MM.1S (cell line): Measurements from ENCODE around the gene NPEPPS.

Source experiments
- EZH2 ChIP-seq: fragments of 300-600 bp; sonication (generic); optimal IDR thresholded peaks from 2 replicates; pipeline ENCODE3; 2017; ENCODE audit warnings: low read depth, mild to moderate bottlenecking, antibody characterized with exemption, low read length, mixed read lengths
- TF ChIP-seq, protein P1 (sequence below): fragments of 300-600 bp; sonication (generic); IDR thresholded peaks from 2 replicates; pipeline ENCODE4 v1.5.1; 2016; ENCODE audit warnings: antibody characterized with exemption, low read length, mixed read lengths

GRCh38 chr17:47628014-47628566 is 97.2 kb downstream of the NPEPPS start:
- TF ChIP-seq, protein P1, sequence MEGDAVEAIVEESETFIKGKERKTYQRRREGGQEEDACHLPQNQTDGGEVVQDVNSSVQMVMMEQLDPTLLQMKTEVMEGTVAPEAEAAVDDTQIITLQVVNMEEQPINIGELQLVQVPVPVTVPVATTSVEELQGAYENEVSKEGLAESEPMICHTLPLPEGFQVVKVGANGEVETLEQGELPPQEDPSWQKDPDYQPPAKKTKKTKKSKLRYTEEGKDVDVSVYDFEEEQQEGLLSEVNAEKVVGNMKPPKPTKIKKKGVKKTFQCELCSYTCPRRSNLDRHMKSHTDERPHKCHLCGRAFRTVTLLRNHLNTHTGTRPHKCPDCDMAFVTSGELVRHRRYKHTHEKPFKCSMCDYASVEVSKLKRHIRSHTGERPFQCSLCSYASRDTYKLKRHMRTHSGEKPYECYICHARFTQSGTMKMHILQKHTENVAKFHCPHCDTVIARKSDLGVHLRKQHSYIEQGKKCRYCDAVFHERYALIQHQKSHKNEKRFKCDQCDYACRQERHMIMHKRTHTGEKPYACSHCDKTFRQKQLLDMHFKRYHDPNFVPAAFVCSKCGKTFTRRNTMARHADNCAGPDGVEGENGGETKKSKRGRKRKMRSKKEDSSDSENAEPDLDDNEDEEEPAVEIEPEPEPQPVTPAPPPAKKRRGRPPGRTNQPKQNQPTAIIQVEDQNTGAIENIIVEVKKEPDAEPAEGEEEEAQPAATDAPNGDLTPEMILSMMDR: no peak
- TF ChIP-seq EZH2: no peak
